ENCODE data around the gene ZFYVE9. TPM values are rescaled to one million over a fixed set of nuclear protein-coding genes. Genes with fewer than 3 reads are reported as not detected.

Gene ZFYVE9
- total and polyA plus RNA-seq, 10 of the 15 experiments (the other 5 are each of a cell fraction or from before 2014, with no cell fraction given): 0.26 to 6.9 (median 2.3) TPM

- TF ChIP-seq, protein P1, sequence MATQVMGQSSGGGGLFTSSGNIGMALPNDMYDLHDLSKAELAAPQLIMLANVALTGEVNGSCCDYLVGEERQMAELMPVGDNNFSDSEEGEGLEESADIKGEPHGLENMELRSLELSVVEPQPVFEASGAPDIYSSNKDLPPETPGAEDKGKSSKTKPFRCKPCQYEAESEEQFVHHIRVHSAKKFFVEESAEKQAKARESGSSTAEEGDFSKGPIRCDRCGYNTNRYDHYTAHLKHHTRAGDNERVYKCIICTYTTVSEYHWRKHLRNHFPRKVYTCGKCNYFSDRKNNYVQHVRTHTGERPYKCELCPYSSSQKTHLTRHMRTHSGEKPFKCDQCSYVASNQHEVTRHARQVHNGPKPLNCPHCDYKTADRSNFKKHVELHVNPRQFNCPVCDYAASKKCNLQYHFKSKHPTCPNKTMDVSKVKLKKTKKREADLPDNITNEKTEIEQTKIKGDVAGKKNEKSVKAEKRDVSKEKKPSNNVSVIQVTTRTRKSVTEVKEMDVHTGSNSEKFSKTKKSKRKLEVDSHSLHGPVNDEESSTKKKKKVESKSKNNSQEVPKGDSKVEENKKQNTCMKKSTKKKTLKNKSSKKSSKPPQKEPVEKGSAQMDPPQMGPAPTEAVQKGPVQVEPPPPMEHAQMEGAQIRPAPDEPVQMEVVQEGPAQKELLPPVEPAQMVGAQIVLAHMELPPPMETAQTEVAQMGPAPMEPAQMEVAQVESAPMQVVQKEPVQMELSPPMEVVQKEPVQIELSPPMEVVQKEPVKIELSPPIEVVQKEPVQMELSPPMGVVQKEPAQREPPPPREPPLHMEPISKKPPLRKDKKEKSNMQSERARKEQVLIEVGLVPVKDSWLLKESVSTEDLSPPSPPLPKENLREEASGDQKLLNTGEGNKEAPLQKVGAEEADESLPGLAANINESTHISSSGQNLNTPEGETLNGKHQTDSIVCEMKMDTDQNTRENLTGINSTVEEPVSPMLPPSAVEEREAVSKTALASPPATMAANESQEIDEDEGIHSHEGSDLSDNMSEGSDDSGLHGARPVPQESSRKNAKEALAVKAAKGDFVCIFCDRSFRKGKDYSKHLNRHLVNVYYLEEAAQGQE (IDR thresholded peaks at IDR 0.05; ENCODE audit: low read depth, low read length): no peak
- TF ChIP-seq BACH1 (IDR thresholded peaks at IDR 0.05; ENCODE audit: borderline replicate concordance) (no peak), NR2C2 (IDR thresholded peaks at IDR 0.05; ENCODE audit: borderline replicate concordance, control insufficient read depth, insufficient read length, low read depth) (no peak), RAD21 (IDR thresholded peaks at IDR 0.05; ENCODE audit: insufficient read depth, low read depth, low read length) (peak; percentile 94), TBL1XR1 (IDR thresholded peaks at IDR 0.05; ENCODE audit: low read depth, low read length) (no peak), HCFC1 (IDR thresholded peaks at IDR 0.05; ENCODE audit: low read length) (no peak), USF2 (IDR thresholded peaks at IDR 0.05; ENCODE audit: borderline replicate concordance, low read depth, low read length) (no peak), RUNX3 (IDR thresholded peaks at IDR 0.05; ENCODE audit: low read length) (peak; percentile 24; the same call in 1 of the 2 replicates)
- TF ChIP-seq, protein P2, sequence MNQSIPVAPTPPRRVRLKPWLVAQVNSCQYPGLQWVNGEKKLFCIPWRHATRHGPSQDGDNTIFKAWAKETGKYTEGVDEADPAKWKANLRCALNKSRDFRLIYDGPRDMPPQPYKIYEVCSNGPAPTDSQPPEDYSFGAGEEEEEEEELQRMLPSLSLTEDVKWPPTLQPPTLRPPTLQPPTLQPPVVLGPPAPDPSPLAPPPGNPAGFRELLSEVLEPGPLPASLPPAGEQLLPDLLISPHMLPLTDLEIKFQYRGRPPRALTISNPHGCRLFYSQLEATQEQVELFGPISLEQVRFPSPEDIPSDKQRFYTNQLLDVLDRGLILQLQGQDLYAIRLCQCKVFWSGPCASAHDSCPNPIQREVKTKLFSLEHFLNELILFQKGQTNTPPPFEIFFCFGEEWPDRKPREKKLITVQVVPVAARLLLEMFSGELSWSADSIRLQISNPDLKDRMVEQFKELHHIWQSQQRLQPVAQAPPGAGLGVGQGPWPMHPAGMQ (IDR thresholded peaks at IDR 0.05; ENCODE audit: borderline replicate concordance): no peak
Observed at GRCh38 chr1:52296345-52296744, 154.5 kb downstream of the ZFYVE9 start (continued).

Data from GM12878 (cell line).